Rectal smooth muscle tissue (tissue), 1 donor: ENCODE data around the gene HSPA1L.
"Not testable (repeated sequence)": the region's sequence is repeated elsewhere in the genome, so short reads cannot be mapped to it uniquely, and the experiment has no call there.

Experiments used
- H3K27ac ChIP-seq: one replicate; pipeline ENCODE4 v1.7.0; 2013; ENCODE audit warnings: low read depth, low read length, inconsistent platforms
- H3K27me3 ChIP-seq: one replicate; pipeline ENCODE4 v1.7.0; 2013; ENCODE audit warnings: low read length; ENCODE audit not compliant: control insufficient read depth, insufficient read depth
- H3K36me3 ChIP-seq: one replicate; pipeline ENCODE4 v1.7.0; 2013; ENCODE audit warnings: low read length; ENCODE audit not compliant: control insufficient read depth, insufficient read depth
- H3K4me1 ChIP-seq: one replicate; pipeline ENCODE4 v1.7.0; 2013; ENCODE audit warnings: low read length; ENCODE audit not compliant: control insufficient read depth, insufficient read depth
- H3K4me3 ChIP-seq: one replicate; pipeline ENCODE4 v1.7.0; 2013; ENCODE audit warnings: low read length
- H3K9ac ChIP-seq: one replicate; pipeline ENCODE4 v1.7.0; 2013; ENCODE audit warnings: low read length

The HSPA1L gene

GRCh38 chr6:31815025-31815838, at the start of gene HSPA1L, which contains the start of gene HSPA1A:
Gene HSPA1L, minus strand, starts transcription at chr6:31815283. Its CDS starts 3,311 bp downstream, at chr6:31811972.
Gene HSPA1A, plus strand, starts transcription at chr6:31815543. Its CDS starts 214 bp downstream, at chr6:31815757.
- H3K9ac ChIP-seq = peak within 1 kb of the TSS; percentile 90

GRCh38 chr6:31864818-31865204, 49.7 kb upstream of the HSPA1L start:
- Histone ChIP-seq H3K4me1 (peaks cover 5% of the 10 kb centered on the region), H3K27me3 (no peaks in the 10 kb centered on the region), H3K27ac (no peak overlapping the region), H3K36me3 (peaks cover 8% of the 10 kb centered on the region), H3K4me3 (no peak overlapping the region), H3K9ac (no peak overlapping the region)

More at GRCh38 chr6:31815025-31815838, at the start of gene HSPA1L, which contains the start of gene HSPA1A:
- Histone ChIP-seq H3K4me3 (peak within 1 kb of the TSS; percentile 97), H3K36me3 (no peaks in the 10 kb centered on the region), H3K27ac (peak within 1 kb of the TSS; percentile 97), H3K4me1 (peaks cover 6% of the 10 kb centered on the region), H3K27me3 (no peaks in the 10 kb centered on the region)

- H3K27me3 ChIP-seq, H3K4me1 ChIP-seq, H3K27ac ChIP-seq, H3K9ac ChIP-seq: not testable (repeated sequence)
- Histone ChIP-seq H3K4me3 (peak overlapping the region; percentile 59), H3K36me3 (peaks cover 14% of the 10 kb centered on the region)
These were observed 49.1 kb upstream of the HSPA1L start for GRCh38 chr6:31864123-31864562.

GRCh38 chr6:31862344-31863235, 47.5 kb upstream of the HSPA1L start, which contains the start of gene NEU1:
Gene NEU1, minus strand, starts transcription at chr6:31862821. Its CDS starts 45 bp downstream, at chr6:31862776.
- Histone ChIP-seq H3K4me3 (peak within 1 kb of the TSS; percentile 77), H3K27ac (peak within 1 kb of the TSS; percentile 87), H3K9ac (peak within 1 kb of the TSS; percentile 76), H3K36me3 (peaks cover 14% of the 10 kb centered on the region), H3K4me1 (peaks cover 5% of the 10 kb centered on the region), H3K27me3 (no peaks in the 10 kb centered on the region)

- Histone ChIP-seq H3K4me3 (peak overlapping the region; percentile 77), H3K36me3 (peaks cover 14% of the 10 kb centered on the region), H3K27ac (peak overlapping the region; percentile 87), H3K9ac (peak overlapping the region; percentile 76), H3K27me3 (no peaks in the 10 kb centered on the region), H3K4me1 (peaks cover 5% of the 10 kb centered on the region)
These were observed 46.8 kb upstream of the HSPA1L start for GRCh38 chr6:31861919-31862343.

- peaks cover 14% of the 10 kb centered on the region for H3K36me3 ChIP-seq
- H3K27ac ChIP-seq = no peak overlapping the region
- H3K9ac ChIP-seq = no peak overlapping the region
- H3K4me1 ChIP-seq = peaks cover 5% of the 10 kb centered on the region
- no peaks in the 10 kb centered on the region for H3K27me3 ChIP-seq
- no peak overlapping the region for H3K4me3 ChIP-seq
These were observed 46.1 kb upstream of the HSPA1L start for GRCh38 chr6:31861150-31861549.

- Histone ChIP-seq H3K4me3 (no peak overlapping the region), H3K36me3 (peaks cover 14% of the 10 kb centered on the region), H3K9ac (no peak overlapping the region), H3K27me3 (no peaks in the 10 kb centered on the region), H3K4me1 (peaks cover 5% of the 10 kb centered on the region), H3K27ac (no peak overlapping the region)
These were observed 45.3 kb upstream of the HSPA1L start for GRCh38 chr6:31860349-31860748.

- no peaks in the 10 kb centered on the region for H3K27me3 ChIP-seq
- H3K4me1 ChIP-seq = peaks cover 5% of the 10 kb centered on the region
- no peak overlapping the region for H3K9ac ChIP-seq
- H3K36me3 ChIP-seq = peaks cover 12% of the 10 kb centered on the region
- no peak overlapping the region for H3K27ac ChIP-seq
- H3K4me3 ChIP-seq = no peak overlapping the region
These were observed 44.8 kb upstream of the HSPA1L start for GRCh38 chr6:31859923-31860322.

- no peak overlapping the region for H3K4me3 ChIP-seq
- H3K4me1 ChIP-seq = peaks cover 5% of the 10 kb centered on the region
- H3K27ac ChIP-seq = no peak overlapping the region
- H3K36me3 ChIP-seq = peaks cover 12% of the 10 kb centered on the region
- no peak overlapping the region for H3K9ac ChIP-seq
- H3K27me3 ChIP-seq = no peaks in the 10 kb centered on the region
These were observed 43.6 kb upstream of the HSPA1L start for GRCh38 chr6:31858707-31859106.

GRCh38 chr6:31857774-31858173, 42.7 kb upstream of the HSPA1L start:
- H3K27me3 ChIP-seq, H3K4me1 ChIP-seq, H3K4me3 ChIP-seq, H3K9ac ChIP-seq, H3K27ac ChIP-seq: not testable (repeated sequence)
- H3K36me3 ChIP-seq = peaks cover 12% of the 10 kb centered on the region

GRCh38 chr6:31851980-31852718, 37.1 kb upstream of the HSPA1L start:
- H3K9ac ChIP-seq, H3K4me3 ChIP-seq, H3K4me1 ChIP-seq, H3K36me3 ChIP-seq, H3K27ac ChIP-seq, H3K27me3 ChIP-seq: not testable (repeated sequence)

GRCh38 chr6:31851485-31851832, 36.4 kb upstream of the HSPA1L start:
- Histone ChIP-seq H3K27ac (no peak overlapping the region), H3K9ac (no peak overlapping the region), H3K4me3 (no peak overlapping the region), H3K27me3 (no peaks in the 10 kb centered on the region), H3K4me1 (no peaks in the 10 kb centered on the region), H3K36me3 (no peaks in the 10 kb centered on the region)
